ENCODE measurements around the gene ANKS3.
"Not testable (repeated sequence)": the region's sequence is repeated elsewhere in the genome, so short reads cannot be mapped to it uniquely, and the experiment has no call there.

The ANKS3 gene

DNA sequence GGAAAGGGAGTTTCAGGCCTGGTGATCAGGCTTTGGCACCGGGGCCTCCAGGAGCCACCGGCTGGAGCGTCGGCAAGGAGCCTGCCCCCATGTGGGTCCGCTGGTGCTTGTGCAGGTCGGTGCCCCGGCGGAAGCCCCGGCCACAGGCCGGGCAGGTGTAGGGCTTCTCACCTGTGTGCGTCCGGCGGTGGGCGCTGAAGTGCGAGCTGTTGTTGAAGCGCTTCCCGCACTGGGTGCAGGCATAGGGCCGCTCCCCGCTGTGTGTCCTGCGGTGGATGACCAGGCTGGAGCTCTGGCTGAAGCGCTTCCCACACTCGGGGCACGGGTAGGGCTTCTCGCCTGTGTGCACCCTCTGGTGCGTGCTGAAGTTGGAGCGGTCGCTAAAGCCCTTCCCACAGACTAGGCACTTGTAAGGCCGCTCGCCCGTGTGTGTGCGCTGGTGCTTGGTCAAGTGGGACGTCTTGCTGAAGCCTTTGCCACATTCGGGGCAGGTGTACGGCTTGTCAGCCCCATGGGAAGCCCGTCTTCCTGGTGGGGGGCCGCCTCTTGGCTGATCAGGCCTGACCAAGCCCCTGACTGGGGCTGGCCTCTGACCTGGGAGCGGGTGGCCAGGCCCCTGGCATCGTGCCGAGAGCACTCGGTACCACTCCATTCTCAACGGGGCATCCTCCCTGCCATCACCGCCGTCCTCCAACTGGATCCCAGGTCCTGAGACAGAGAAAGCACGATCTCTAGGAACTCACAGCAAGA lies 18.5 kb upstream of the ANKS3 start:
- no peak for DNase-seq

GRCh38 chr16:4750896-4751295 lies 16.8 kb upstream of the ANKS3 start:
- no peak for DNase-seq

DNA sequence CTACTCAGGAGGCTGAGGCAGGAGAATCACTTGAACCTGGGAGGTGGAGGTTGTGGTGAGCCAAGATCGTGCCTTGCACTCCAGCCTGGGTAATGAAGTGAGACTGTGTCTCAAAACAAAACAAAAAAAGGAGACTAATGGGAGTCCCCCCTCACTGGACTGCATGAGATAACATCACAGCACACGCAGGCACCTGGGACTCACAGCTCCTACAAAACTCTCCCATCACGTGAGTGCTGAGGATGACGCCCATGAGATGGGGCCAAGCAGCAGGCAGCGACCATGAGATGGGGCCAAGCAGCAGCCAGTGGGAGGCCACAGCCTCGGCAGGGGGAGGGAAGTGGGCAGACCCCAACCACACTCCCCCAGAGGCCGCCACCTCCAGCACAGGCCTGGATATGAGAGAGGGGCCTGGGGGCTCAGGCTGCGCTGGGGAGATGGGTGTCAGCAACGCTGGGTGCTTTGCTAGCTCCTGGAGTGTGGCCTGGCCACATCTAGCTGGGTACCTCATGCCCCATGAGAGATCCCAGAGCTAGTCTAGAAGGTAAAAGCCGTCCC lies 15.7 kb upstream of the ANKS3 start:
- no peak for DNase-seq

GRCh38 chr16:4748682-4749411 lies 14.8 kb upstream of the ANKS3 start:
- DNase-seq = no peak

- no peak for DNase-seq
Measured at GRCh38 chr16:4747906-4748681, 14.0 kb upstream of the ANKS3 start.

DNA sequence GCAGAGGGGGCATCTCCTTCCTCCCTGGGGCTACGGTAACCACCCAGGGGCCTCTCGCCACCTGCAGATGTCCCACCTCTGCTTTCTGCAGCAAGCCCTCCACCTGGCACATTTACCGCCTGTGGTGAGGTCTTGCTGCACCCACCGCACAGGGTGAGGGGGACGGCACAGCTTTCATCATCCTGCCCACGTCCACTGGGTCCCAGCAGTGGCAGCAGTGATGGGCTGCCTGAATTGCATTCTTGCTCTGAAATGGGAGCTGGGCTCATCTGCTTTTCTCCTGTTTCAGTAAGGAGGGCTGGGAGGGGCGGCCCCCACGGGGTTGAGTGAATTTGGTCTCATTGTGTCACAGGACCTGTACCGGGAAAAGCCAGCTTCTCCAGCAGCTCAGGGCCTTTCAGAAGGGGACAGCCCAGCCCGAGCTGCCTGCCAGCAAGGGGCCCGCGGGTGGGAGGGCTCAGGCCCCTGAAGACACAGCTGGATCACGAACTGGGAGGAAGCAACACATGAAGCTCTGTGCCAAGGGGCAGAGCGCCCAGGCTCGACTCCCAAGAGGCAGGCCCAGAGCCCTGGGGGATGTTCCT lies 13.0 kb upstream of the ANKS3 start:
- no peak for DNase-seq

DNA sequence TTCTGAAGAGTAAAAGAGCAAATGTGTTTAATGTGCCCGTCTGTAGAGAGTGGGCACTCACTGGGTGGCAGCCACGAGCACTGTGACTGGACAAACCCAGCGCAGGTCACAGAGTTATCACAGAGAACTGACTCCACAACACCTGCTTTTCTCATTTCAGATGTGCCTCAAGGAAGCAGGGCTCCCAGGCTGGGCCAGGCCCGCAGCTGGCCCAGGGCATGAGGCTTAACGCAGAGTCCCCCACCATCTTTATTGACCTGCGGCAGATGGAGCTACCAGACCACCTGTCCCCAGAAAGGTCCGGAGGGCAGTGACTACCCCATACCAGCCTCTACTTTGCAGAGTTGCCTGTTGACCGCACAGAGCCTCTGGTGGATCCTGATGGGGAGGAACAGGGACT lies 12.1 kb upstream of the ANKS3 start:
- DNase-seq = no peak

GRCh38 chr16:4745274-4745569 lies 11.2 kb upstream of the ANKS3 start:
- DNase-seq = no peak

- no peak for DNase-seq
Measured at GRCh38 chr16:4744555-4745273, 10.6 kb upstream of the ANKS3 start.

GRCh38 chr16:4743226-4743878 lies 9.3 kb upstream of the ANKS3 start:
- no peak for DNase-seq

- not testable (repeated sequence) for DNase-seq
Measured at GRCh38 chr16:4738370-4738769, 4.3 kb upstream of the ANKS3 start.

DNA sequence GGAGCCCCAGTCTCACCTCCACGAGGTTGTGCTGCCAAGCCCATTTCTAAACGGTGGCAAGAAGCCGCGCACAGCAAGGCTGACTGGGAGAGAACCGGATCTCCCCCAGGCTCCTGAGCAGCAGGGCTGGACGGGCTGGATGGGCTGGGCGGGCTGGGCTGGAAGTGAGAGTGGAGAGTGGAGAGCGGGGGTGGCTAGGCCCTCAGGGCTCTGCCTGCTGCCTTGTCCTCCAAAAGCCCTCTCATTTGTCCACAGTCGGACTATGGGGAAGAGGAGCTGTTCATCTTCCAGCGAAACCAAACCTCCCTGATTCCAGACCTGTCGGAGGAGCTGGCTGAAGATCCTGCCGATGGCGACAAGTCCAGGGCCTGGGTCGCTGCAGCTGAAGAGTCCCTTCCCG lies 3.5 kb upstream of the ANKS3 start:
- no peak for DNase-seq

DNA sequence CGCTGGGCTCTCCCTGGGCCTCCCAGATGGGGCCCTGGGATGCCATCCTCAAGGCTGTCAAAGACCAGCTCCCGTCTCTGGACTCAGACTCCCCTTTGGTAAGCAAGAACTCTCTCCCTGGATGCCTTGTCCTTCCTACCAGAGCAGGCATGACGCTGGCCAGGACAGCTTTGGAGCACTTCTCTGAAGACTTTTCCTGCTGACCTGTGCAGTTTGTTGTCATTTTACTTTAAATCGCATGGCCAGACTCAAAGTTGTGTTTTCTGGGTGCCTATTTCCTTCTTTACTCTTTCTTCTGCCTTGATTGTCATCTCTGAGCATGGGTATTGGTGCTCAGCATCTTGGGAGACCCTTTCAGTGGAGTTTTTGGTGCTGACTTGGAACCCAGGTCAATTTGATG lies 2.5 kb upstream of the ANKS3 start:
- no peak for DNase-seq

- DNase-seq = no peak
Measured at GRCh38 chr16:4734730-4735535, 862 bp upstream of the ANKS3 start.

DNA sequence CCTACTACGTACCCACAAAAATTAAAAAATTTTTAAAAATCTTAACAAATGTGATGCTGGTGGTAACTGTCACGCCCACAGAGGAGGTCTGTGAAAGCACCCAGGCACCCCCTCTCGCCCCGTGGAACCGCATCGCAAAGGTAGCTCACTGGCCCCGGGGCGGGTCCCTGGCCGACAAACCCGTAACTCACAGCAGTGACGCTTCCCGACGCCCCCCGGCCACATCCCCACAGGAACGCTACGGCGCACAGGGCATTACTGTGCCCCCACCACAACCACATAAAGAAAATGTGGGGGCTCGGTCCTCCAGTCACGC lies 366 bp downstream of the ANKS3 start:
- no peak for DNase-seq

DNA sequence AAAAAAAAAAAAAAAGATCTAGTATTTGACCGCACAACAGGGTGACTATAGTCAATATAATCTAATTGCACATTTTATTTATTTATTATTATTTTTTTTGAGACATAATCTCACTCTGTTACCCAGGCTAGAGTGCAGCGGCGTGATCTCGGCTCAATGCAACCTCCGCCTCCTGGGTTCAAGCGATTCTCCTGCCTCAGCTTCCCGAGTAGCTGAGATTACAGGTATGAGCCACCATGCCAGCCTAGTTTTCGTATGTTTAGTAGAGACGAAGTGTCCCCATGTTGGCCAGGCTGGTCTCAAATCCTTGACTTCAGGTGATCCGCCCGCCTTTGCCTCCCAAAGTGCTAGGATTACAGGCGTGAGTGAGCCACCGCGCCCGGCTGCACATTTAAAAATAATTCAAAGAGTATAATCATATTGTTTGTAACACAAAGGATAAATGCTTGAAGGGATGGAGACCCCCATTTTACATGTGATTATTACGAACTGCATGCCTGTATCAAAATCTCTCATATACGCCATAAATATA lies 794 bp downstream of the ANKS3 start:
- DNase-seq = no peak

GRCh38 chr16:4729876-4730275 lies 4.2 kb downstream of the ANKS3 start:
- no peak for DNase-seq

GRCh38 chr16:4728676-4729075 lies 5.4 kb downstream of the ANKS3 start:
- DNase-seq = no peak

DNA sequence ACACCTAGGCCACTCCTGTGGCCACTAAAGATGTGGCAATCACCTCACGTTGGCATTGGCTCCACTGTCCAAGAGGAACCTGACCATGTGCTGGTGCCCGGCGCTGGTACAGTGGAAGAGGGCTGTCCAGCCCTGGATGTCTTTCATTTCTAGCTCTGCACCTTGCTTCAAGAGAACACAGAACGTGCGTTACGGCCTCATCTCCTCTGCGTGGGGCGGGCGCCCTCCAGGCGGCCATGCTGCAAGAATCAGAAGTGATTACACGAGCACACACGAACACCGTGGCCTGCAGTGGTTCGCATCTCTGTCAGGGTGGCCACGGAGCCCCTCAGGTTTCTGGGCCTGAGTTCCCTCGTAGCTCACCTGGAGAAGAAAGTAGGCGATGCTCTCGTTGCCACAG lies 7.5 kb downstream of the ANKS3 start:
- DNase-seq = no peak

DNA sequence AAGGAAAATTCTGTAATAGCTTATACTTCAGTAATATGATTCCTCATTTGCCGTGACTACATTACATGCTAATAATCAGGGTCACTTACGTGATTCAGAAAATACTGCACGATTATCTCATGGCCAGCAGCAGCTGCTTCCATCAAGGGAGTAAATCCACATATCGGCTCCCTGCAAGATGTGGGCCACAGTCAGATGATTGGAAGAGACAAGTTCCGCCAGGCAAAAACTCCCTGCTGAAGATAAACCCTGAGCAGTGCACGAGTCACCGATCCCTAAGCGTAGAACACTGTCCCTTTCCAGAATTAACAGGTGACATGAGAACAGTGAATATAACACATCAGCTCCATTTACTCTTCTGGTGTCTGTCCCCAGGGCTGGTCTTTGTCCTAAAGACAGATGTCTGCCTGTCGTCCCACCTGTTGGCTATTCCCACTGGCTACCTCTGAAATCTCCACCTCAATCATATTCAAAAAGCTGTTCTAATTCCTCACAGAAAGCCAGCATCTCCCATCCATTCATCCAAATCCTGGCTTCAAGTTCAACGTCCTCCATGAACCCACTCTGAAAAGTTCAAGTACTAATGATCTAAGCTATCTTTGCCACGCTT lies 9.3 kb downstream of the ANKS3 start:
- no peak for DNase-seq
